H9 (cell line): ENCODE results near the gene VEGFA. TPM values are rescaled to one million over a fixed set of nuclear protein-coding genes. Genes with fewer than 3 reads are reported as not detected.

Source experiments
- DNase-seq: peaks from one replicate; pipeline ENCODE4 v3.0.0-alpha.2; 2017
- H2AFZ ChIP-seq: one replicate; pipeline ENCODE4 v1.6.1; 2013; ENCODE audit warnings: mild to moderate bottlenecking, low read length, control low read depth, moderate library complexity
- H2AK5ac ChIP-seq: 2 replicates; pipeline ENCODE4 v1.6.1; 2013; ENCODE audit warnings: low read length, control low read depth, mixed read lengths; ENCODE audit not compliant: insufficient read length
- H2BK120ac ChIP-seq: one replicate; pipeline ENCODE4 v1.6.1; 2013; ENCODE audit warnings: low read depth, mild to moderate bottlenecking, low read length, control low read depth, inconsistent platforms; ENCODE audit not compliant: poor library complexity, severe bottlenecking
- H2BK12ac ChIP-seq: 2 replicates; pipeline ENCODE4 v1.6.1; 2013; ENCODE audit warnings: low read length, control low read depth, mixed read lengths, low read depth; ENCODE audit not compliant: insufficient read length
- H2BK15ac ChIP-seq: 2 replicates; pipeline ENCODE4 v1.6.1; 2013; ENCODE audit warnings: low read depth, low read length, control low read depth
- H2BK20ac ChIP-seq: one replicate; pipeline ENCODE4 v1.6.1; 2013; ENCODE audit warnings: low read depth, mild to moderate bottlenecking, low read length, control low read depth, inconsistent platforms; ENCODE audit not compliant: poor library complexity, severe bottlenecking
- H2BK5ac ChIP-seq: 2 replicates; pipeline ENCODE4 v1.6.1; 2013; ENCODE audit warnings: low read length, control low read depth, mixed read lengths; ENCODE audit not compliant: insufficient read length
- H3K14ac ChIP-seq: 2 replicates; pipeline ENCODE4 v1.6.1; 2013; ENCODE audit warnings: low read length, control low read depth; ENCODE audit not compliant: insufficient read depth
- H3K18ac ChIP-seq: 2 replicates; pipeline ENCODE4 v1.6.1; 2013; ENCODE audit warnings: low read depth, mild to moderate bottlenecking, mixed read lengths, low read length, control low read depth; ENCODE audit not compliant: insufficient read length
- H3K23ac ChIP-seq: 2 replicates; pipeline ENCODE4 v1.6.1; 2013; ENCODE audit warnings: low read length, control low read depth, mixed read lengths, low read depth; ENCODE audit not compliant: insufficient read length
- H3K23me2 ChIP-seq: 2 replicates; pipeline ENCODE4 v1.6.1; 2013; ENCODE audit warnings: low read depth, mild to moderate bottlenecking, mixed read lengths, low read length, control low read depth; ENCODE audit not compliant: insufficient read length, poor library complexity, severe bottlenecking
- H3K27ac ChIP-seq: 2 replicates; pipeline ENCODE4 v1.5.1; 2013; ENCODE audit warnings: low read length, control low read depth, mixed read lengths, low read depth; ENCODE audit not compliant: insufficient read length
- H3K27me3 ChIP-seq: 2 replicates; pipeline ENCODE4 v1.6.1; 2013; ENCODE audit warnings: low read length, control low read depth, inconsistent platforms; ENCODE audit not compliant: insufficient read depth
- H3K4ac ChIP-seq: 2 replicates; pipeline ENCODE4 v1.6.1; 2013; ENCODE audit warnings: low read depth, mild to moderate bottlenecking, control low read depth, inconsistent platforms, low read length, moderate library complexity
- H3K4me1 ChIP-seq: 2 replicates; pipeline ENCODE4 v1.6.1; 2013; ENCODE audit warnings: low read length, control low read depth, inconsistent platforms; ENCODE audit not compliant: insufficient read depth
- H3K4me2 ChIP-seq: 2 replicates; pipeline ENCODE4 v1.6.1; 2013; ENCODE audit warnings: low read length, control low read depth, mixed read lengths; ENCODE audit not compliant: insufficient read length, insufficient read depth
- H3K56ac ChIP-seq: 2 replicates; pipeline ENCODE4 v1.6.1; 2013; ENCODE audit warnings: low read depth, mild to moderate bottlenecking, mixed read lengths, low read length, control low read depth; ENCODE audit not compliant: insufficient read length
- H3K79me1 ChIP-seq: 2 replicates; pipeline ENCODE4 v1.6.1; 2013; ENCODE audit warnings: low read depth, mild to moderate bottlenecking, moderate library complexity, low read length, control low read depth, inconsistent platforms; ENCODE audit not compliant: insufficient read depth, poor library complexity, severe bottlenecking
- H3K79me2 ChIP-seq: 2 replicates; pipeline ENCODE4 v1.6.1; 2013; ENCODE audit warnings: low read length, control low read depth, inconsistent platforms; ENCODE audit not compliant: insufficient read depth
- H3K9ac ChIP-seq: 2 replicates; pipeline ENCODE4 v1.6.1; 2013; ENCODE audit warnings: low read length, control low read depth, mixed read lengths; ENCODE audit not compliant: insufficient read length; ENCODE audit errors: extremely low read depth
- H3K9me3 ChIP-seq: one replicate; pipeline ENCODE4 v1.6.1; 2013; ENCODE audit warnings: low read depth, low read length, inconsistent platforms; ENCODE audit not compliant: control insufficient read depth
- H3T11ph ChIP-seq: one replicate; pipeline ENCODE4 v1.6.1; 2013; ENCODE audit warnings: mild to moderate bottlenecking, low read length, control low read depth, inconsistent platforms
- H4K20me1 ChIP-seq: one replicate; pipeline ENCODE4 v1.6.1; 2013; ENCODE audit not compliant: control insufficient read depth, insufficient read length, insufficient read depth
- H4K5ac ChIP-seq: 2 replicates; pipeline ENCODE4 v1.6.1; 2013; ENCODE audit warnings: low read depth, mild to moderate bottlenecking, mixed read lengths, low read length, control low read depth; ENCODE audit not compliant: insufficient read length
- H4K8ac ChIP-seq: replicated peaks from 2 replicates; pipeline ENCODE4 v1.6.1; 2013; ENCODE audit warnings: low read length, control low read depth, mixed read lengths, low read depth; ENCODE audit not compliant: insufficient read length
- H4K91ac ChIP-seq: 2 replicates; pipeline ENCODE4 v1.6.1; 2013; ENCODE audit warnings: low read depth, mild to moderate bottlenecking, moderate library complexity, mixed read lengths, low read length, control low read depth; ENCODE audit not compliant: insufficient read length
- H3K27ac Mint-ChIP-seq, 3 experiments: 2 replicates in 2 of 3; 3 replicates in 1 of 3; pipeline ENCODE4 v1.8.0; 2020 to 2021; ENCODE audit warnings: mixed read lengths in 3 of 3, mild to moderate bottlenecking in 1 of 3, moderate library complexity in 1 of 3
- H3K27me3 Mint-ChIP-seq: 2 replicates; pipeline ENCODE4 v1.8.0; 2021; ENCODE audit warnings: low read depth, mild to moderate bottlenecking, moderate library complexity, mixed read lengths
- H3K36me3 Mint-ChIP-seq, 3 experiments: 2 replicates in 2 of 3; 3 replicates in 1 of 3; pipeline ENCODE4 v1.8.0; 2020 to 2021; ENCODE audit warnings: low read depth in 3 of 3, mixed read lengths in 3 of 3; ENCODE audit not compliant: insufficient read depth in 1 of 3
- H3K4me1 Mint-ChIP-seq, 2 experiments: 2 replicates each; pipeline ENCODE4 v1.8.0; 2020; ENCODE audit warnings: mixed read lengths in 2 of 2
- H3K4me3 Mint-ChIP-seq, 2 experiments: 2 replicates in 1 of 2; 3 replicates in 1 of 2; pipeline ENCODE4 v1.8.0; 2020 to 2021; ENCODE audit warnings: mild to moderate bottlenecking in 2 of 2, mixed read lengths in 2 of 2, moderate library complexity in 1 of 2
- H3K9me3 Mint-ChIP-seq, 2 experiments: 2 replicates in 1 of 2; 3 replicates in 1 of 2; pipeline ENCODE4 v1.8.0; 2020; ENCODE audit warnings: mild to moderate bottlenecking in 2 of 2, mixed read lengths in 2 of 2, moderate library complexity in 1 of 2
- WGBS: extraction: QIAGEN DNeasy Blood & Tissue Kit; methylation state at CpG from one replicate; pipeline ENCODE4 v1.1.7; 2013; ENCODE audit warnings: missing lambda C conversion rate, low lambda C conversion rate, mixed read lengths; ENCODE audit not compliant: insufficient read length; ENCODE audit errors: extremely low coverage; 5-methylcytosine and 5-hydroxymethylcytosine counted together
- total RNA-seq: library from RNA; stranded (reverse); gene quantifications from 2 replicates; pipeline ENCODE4 v1.2.1, GENCODE V29; 2021
- TF ChIP-seq, protein P1 (sequence below): fragments of 200-600 bp; sonication (generic); conservative IDR thresholded peaks from 3 replicates; pipeline ENCODE4 v1.8.0; 2021; ENCODE audit warnings: antibody characterized with exemption, mild to moderate bottlenecking

VEGFA gene
- total RNA-seq, 1 experiment from 2014 or later = 47.9 TPM

DNA sequence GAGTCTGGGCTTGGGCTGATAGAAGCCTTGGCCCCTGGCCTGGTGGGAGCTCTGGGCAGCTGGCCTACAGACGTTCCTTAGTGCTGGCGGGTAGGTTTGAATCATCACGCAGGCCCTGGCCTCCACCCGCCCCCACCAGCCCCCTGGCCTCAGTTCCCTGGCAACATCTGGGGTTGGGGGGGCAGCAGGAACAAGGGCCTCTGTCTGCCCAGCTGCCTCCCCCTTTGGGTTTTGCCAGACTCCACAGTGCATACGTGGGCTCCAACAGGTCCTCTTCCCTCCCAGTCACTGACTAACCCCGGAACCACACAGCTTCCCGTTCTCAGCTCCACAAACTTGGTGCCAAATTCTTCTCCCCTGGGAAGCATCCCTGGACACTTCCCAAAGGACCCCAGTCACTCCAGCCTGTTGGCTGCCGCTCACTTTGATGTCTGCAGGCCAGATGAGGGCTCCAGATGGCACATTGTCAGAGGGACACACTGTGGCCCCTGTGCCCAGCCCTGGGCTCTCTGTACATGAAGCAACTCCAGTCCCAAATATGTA lies 957 bp upstream of the VEGFA start:
- Histone ChIP-seq H4K5ac (no peak overlapping the region), H3K4me1 (peaks cover 5% of the 10 kb centered on the region; the same call in 1 of the 2 replicates), H4K20me1 (no peaks in the 10 kb centered on the region), H3T11ph (no peak overlapping the region), H3K4me2 (peak overlapping the region; percentile 93), H2BK20ac (no peak overlapping the region), H2AK5ac (no peak overlapping the region), H3K23ac (no peak overlapping the region), H2BK120ac (no peak overlapping the region), H3K18ac (no peak overlapping the region), H3K27ac (no peak overlapping the region), H3K23me2 (peaks cover 19% of the 10 kb centered on the region), H3K56ac (no peak overlapping the region), H3K9me3 (no peaks in the 10 kb centered on the region), H3K14ac (no peak overlapping the region), H3K9ac (no peak overlapping the region), H3K79me2 (peaks cover 3% of the 10 kb centered on the region; the same call in 1 of the 2 replicates), H2BK15ac (no peak overlapping the region), H2AFZ (no peak overlapping the region), H2BK5ac (no peak overlapping the region), H3K27me3 (no peaks in the 10 kb centered on the region), H4K91ac (no peak overlapping the region), H4K8ac (no peak overlapping the region), H3K4ac (no peak overlapping the region), H3K79me1 (no peaks in the 10 kb centered on the region), H2BK12ac (no peak overlapping the region)
- peaks cover 0 to 3% (median 0%) of the 10 kb centered on the region in 3 experiments; a peak in 1 of 7 replicates for H3K36me3 Mint-ChIP-seq
- H3K4me1 Mint-ChIP-seq = peaks cover 51 to 64% of the 10 kb centered on the region in 2 experiments
- no peak for DNase-seq
- H3K27me3 Mint-ChIP-seq = peaks cover 10% of the 10 kb centered on the region
- TF ChIP-seq, protein P1, sequence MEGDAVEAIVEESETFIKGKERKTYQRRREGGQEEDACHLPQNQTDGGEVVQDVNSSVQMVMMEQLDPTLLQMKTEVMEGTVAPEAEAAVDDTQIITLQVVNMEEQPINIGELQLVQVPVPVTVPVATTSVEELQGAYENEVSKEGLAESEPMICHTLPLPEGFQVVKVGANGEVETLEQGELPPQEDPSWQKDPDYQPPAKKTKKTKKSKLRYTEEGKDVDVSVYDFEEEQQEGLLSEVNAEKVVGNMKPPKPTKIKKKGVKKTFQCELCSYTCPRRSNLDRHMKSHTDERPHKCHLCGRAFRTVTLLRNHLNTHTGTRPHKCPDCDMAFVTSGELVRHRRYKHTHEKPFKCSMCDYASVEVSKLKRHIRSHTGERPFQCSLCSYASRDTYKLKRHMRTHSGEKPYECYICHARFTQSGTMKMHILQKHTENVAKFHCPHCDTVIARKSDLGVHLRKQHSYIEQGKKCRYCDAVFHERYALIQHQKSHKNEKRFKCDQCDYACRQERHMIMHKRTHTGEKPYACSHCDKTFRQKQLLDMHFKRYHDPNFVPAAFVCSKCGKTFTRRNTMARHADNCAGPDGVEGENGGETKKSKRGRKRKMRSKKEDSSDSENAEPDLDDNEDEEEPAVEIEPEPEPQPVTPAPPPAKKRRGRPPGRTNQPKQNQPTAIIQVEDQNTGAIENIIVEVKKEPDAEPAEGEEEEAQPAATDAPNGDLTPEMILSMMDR = no peak
- H3K4me3 Mint-ChIP-seq = peak overlapping the region; percentile 87 to 98; a peak in 4 of 5 replicates
- H3K27ac Mint-ChIP-seq = peak overlapping the region in 1 of 3 experiments; percentile 88; a peak in 2 of 7 replicates
- H3K9me3 Mint-ChIP-seq = no peaks in the 10 kb centered on the region; a peak in 1 of 5 replicates
- WGBS = no CpG with 5 or more reads among the region's 8 CpGs
